ENCODE measurements around the gene SLC9A9. TPM values are rescaled to one million over a fixed set of nuclear protein-coding genes. Genes with fewer than 3 reads are reported as not detected.

Gene SLC9A9
- total RNA-seq, 1 donor from 2014 or later: 15.0 TPM

GRCh38 chr3:143321058-143321769, 527.1 kb downstream of the SLC9A9 start:
- no peak for DNase-seq (ENCODE audit: low spot score)

GRCh38 chr3:143315766-143316165, 532.5 kb downstream of the SLC9A9 start:
- DNase-seq (ENCODE audit: low spot score): no peak

DNA sequence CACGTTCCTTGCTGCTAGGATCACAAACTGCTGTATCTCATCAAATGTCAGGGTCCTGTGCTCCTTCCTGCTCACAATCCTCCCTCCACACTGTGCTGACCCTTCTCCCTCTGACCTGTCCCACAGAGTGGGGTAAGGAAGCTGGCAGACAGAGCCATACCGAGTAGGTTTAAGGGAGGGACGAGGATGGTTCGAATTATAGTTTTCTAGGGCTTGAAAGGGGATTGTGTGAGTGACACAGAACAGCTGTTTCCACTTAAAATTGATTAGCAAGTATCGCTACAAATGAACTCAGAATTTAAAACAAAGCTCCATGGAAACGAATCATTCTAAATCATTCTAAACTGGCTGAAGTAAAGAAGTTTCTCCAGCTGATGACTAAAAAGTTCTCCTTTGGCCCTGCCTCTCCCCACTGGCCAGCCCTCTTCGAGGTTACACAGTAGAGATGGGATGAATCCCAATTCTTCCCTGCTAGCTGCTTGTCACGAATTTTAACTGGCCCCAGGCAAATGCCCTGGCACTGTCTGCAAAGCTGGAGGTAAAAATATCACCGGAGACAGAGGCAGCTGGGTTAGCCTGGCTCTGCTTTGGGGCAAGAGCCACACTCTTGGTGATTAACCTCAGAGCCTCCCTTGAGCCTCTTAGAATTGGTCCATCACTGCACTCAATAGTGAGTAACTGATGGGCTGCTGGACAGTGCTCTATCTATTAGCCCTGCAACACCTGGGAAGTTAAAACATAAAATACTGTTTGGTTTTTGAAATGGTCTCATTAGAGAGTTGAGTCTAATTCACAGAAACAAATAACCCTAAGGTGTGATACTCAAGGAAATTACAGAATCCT, 533.8 kb downstream of the SLC9A9 start:
- DNase-seq (ENCODE audit: low spot score): no peak

GRCh38 chr3:143313893-143314188, 534.4 kb downstream of the SLC9A9 start:
- DNase-seq (ENCODE audit: low spot score): no peak

DNA sequence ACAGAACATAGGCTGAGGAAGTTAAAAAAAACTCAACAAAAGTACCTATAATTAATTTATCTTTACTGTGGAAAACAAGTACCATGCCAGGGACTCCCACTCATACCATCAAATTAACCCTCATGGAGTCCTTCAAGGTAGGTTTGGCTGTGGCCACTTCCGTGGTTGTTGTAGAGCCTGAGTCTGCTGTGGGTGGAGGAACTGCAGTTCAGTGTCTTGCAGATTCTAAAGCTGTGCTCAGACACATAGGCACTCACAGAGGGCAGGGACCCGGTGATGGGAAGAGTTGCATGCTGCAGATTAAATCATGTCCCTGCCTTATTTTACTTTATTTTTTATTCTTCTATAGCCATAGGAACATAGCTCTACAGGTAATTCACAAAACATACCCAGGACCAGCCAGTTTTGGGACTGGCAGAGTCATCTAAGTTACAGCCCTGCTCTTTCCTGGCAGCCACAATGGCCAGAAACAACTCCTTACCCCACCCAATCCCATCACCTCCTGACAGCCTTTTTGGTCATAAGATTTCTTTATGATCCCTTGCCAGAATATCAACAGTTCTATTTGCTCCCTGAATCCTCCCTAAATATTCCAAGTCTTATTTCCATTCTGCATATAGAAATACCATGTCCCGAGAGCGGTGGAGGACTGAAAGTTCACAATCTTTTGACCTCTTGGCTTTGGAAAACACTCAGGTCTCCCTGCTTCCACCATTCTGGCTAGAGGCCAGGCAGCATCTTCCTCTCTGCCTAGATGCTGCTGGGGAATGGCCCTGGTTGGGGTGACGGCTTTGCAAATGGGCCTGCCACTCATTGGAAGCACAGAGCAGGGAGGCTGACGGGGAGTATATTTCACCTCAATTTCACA, 535.0 kb downstream of the SLC9A9 start:
- DNase-seq (ENCODE audit: low spot score): no peak

DNA sequence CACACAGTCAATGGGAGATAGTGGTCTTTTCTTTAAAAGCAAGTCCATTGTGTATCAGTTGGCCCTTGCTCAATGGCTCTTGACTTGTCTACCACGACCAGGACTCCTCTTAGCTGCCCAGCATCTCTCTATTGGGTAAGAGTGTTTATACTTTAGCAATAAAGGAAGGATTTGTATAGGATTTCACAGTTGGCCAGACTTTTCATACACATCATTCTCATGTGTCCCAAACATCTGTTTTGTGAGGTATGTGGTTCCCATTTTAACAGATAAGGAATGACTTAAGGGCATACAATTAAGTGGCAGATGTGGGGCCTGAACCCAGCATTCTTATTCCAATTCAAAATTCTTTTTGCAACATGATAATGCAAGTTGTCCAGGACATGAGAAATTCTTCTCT, 537.2 kb downstream of the SLC9A9 start:
- DNase-seq (ENCODE audit: low spot score): no peak

GRCh38 chr3:143309705-143310104, 538.6 kb downstream of the SLC9A9 start:
- no peak for DNase-seq (ENCODE audit: low spot score)

- no peak for DNase-seq (ENCODE audit: low spot score)
Observed at GRCh38 chr3:143307613-143308183, 540.6 kb downstream of the SLC9A9 start.

DNA sequence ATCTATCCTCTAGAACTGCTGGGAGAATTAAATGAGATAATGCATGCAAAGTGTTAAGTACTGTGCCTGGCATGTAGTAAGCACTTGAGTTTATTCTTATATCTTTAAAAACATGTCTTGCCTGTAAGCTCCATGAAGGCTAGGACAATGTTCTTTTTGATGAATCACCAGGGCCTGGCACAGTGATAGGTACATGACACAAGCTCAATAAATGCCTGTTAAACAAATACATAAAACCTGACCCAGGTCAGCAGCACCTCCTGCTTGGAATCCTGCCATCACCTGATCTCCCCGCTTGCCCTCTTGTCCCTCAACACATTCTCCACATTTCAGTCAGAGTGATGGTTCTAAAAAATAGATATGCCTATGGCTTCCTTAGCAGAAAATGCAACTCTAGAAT, 541.9 kb downstream of the SLC9A9 start:
- no peak for DNase-seq (ENCODE audit: low spot score)

DNA sequence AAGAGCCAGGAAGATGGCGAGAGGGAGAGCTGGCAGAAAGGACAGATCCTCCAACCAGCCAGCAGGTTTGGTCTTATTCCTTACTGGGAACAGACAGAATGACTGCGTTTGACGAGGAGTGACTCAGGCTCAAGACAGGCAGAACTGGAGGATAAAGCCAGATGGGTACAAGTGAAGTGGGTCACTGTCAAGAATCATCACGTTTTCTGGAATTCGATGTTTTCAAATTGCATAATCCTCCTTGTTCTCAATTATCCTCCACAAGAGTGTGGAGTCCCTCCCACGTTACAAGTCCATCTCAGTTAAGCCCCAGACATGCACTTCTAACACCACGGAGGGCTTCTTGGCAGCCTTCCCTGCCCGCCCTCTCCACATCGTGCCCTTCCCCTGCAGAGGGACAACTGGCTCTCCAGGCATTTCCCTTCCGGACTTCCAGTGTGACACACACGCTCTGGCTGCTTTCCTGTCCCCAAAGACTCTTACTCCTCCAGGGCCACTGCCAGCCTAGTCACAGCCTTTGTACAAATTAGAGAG, 545.6 kb downstream of the SLC9A9 start:
- DNase-seq (ENCODE audit: low spot score): no peak

DNA sequence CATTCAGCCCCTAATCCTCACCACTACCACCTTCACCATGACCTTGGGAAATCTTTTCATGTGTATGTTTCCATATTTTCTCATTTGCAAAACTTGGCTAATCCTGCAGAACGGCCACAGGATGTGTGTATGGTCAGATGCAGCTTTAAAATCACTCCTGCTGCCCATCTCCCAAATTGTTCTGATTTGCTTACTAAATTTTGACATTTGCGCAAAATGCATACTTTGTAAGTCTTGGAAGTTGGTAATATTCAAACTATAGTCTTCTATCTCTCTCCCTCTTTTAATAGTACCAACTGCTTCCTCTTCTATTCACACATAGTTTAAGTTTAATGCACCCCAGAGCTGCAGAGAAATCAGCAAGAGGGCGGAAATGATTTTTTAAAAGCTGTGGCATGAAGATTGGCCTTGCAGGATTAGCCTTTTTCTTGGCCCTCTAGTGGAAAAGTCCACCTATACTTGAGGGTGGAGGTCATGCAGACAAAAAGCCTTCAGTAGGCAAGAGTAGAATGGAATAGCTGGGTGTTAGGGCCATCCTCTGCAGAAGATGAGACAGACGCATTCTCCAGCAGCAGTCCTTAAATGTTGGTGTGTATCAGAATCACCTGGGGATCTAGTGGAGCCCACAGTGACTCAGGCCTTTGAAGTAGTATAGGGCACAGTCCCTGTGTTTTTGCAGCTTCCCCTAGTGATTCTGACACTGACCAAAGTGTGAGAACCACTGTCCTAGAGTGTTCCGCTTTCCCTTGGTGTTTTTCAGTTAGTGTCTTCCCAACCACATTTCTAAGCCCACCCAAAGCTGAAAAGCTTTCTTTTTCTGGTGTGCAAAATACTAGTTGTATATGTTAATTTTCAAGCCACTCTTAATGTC, 547.0 kb downstream of the SLC9A9 start:
- DNase-seq (ENCODE audit: low spot score): no peak

GRCh38 chr3:143298886-143299535, 549.3 kb downstream of the SLC9A9 start:
- DNase-seq (ENCODE audit: low spot score): no peak

DNA sequence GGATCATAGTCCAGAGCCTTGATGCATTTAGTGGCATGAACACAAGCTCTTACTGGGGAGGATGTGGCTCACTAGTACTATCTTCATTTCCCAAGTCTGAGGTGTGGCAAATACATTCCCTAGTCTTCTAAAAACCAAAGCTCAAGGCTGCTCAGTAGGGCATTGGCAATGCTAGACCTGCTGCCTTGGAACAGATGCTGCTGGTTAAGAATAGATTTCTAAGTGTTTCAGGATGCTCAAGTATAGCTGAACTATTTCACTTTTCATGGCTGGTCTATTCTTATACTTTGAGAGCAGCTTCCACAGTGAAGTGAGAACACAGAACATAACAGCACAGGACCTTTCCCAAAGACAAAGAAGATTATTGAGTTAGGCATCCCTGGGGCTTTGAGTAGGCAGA, 549.9 kb downstream of the SLC9A9 start:
- no peak for DNase-seq (ENCODE audit: low spot score)

GRCh38 chr3:143295201-143296080, 552.8 kb downstream of the SLC9A9 start:
- no peak for DNase-seq (ENCODE audit: low spot score)

- DNase-seq (ENCODE audit: low spot score): no peak
Observed at GRCh38 chr3:143294188-143294587, 554.1 kb downstream of the SLC9A9 start.

GRCh38 chr3:143291836-143292447, 556.3 kb downstream of the SLC9A9 start:
- DNase-seq (ENCODE audit: low spot score): no peak

GRCh38 chr3:143288944-143289343, 559.3 kb downstream of the SLC9A9 start:
- no peak for DNase-seq (ENCODE audit: low spot score)

DNA sequence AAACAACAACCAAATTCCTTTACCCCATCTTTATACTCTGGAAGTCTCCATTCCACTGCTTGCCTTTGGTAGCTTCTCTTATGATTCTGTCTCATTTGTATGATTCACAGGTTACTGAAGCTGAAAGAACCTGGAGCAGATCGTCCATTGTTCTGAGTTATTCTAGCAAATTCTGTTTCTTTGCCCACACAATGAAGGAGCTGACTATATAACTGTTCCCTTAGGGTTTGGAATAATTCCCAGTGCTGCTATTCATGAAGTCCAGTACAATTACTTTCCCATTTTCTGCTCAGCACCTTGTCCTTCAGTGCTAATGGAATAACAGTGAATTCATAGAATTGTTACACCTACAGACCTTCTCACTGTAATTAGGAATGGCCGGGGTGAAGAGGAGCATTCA, 560.9 kb downstream of the SLC9A9 start:
- no peak for DNase-seq (ENCODE audit: low spot score)

Measured in ureter (tissue), 1 donor.